ENCODE measurements around the gene PFN4.

GRCh38 chr2:24122366-24123194, 554 bp downstream of the PFN4 start:
- no peak for TF ChIP-seq EZH2 (IDR thresholded peaks at IDR 0.05; ENCODE audit: borderline replicate concordance, low read depth, low read length, severe bottlenecking)
- TF ChIP-seq CTCF (IDR thresholded peaks at IDR 0.05; ENCODE audit: borderline replicate concordance, extremely low read depth, low read length, poor library complexity, severe bottlenecking) = no peak
